Spleen (tissue), 7 donors: Measurements from ENCODE around the gene PRKCZ.

Source experiments
- POLR2A ChIP-seq, 3 donors: fragments of 450-650 bp; IDR thresholded peaks; one replicate each; pipeline ENCODE4 v1.5.1; 2017; ENCODE audit warnings: antibody characterized with exemption in 3 of 3, mild to moderate bottlenecking in 1 of 3
- POLR2AphosphoS5 ChIP-seq, 3 donors: sonication (generic); formaldehyde crosslinking; IDR thresholded peaks; one replicate each; pipeline ENCODE4 v1.5.1; 2017; ENCODE audit warnings: antibody characterized with exemption in 3 of 3
- TF ChIP-seq, protein P1 (sequence below), 11 experiments: fragments of 200-600 bp in 7 of 11; fragments of 450-650 bp in 4 of 11; sonication (generic) in 4 of 11; IDR thresholded peaks in 8 of 11; conservative IDR thresholded peaks in 3 of 11; 1 replicate in 7 of 11; 2 replicates in 4 of 11; pipeline versions ENCODE4 v1.4.0 to v1.8.0; 2016 to 2021; ENCODE audit warnings: antibody characterized with exemption in 11 of 11, inconsistent platforms in 4 of 11, mild to moderate bottlenecking in 1 of 11
- donor health status: DM: no; HTN: no; CAD: no; lungs with moderate emphysema.
- donor health status: DM: no; HTN: no; CAD: no.
- donor health status: DM: no; HTN: no; CAD: no.

DNA sequence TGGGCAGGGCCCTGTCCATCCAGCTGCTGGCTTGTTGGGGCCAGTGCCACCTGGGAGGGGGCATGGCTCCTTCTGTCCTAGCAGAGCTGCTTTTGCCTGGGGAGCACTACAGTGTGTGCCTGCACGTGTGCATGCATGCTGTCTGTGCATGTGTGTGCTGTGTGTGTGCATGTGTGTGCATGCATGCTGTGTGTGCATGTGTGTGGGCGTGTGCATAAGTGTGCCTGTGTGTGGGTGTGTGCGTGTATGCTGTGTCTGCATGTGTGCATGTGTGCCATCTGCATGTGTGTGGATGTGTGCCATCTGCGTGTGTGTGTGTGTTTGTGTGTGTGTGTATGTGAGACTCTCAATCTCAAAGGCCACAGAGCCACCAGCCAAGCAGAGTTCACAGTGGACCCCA is 8.3 kb upstream of the PRKCZ start:
- TF ChIP-seq, protein P1, sequence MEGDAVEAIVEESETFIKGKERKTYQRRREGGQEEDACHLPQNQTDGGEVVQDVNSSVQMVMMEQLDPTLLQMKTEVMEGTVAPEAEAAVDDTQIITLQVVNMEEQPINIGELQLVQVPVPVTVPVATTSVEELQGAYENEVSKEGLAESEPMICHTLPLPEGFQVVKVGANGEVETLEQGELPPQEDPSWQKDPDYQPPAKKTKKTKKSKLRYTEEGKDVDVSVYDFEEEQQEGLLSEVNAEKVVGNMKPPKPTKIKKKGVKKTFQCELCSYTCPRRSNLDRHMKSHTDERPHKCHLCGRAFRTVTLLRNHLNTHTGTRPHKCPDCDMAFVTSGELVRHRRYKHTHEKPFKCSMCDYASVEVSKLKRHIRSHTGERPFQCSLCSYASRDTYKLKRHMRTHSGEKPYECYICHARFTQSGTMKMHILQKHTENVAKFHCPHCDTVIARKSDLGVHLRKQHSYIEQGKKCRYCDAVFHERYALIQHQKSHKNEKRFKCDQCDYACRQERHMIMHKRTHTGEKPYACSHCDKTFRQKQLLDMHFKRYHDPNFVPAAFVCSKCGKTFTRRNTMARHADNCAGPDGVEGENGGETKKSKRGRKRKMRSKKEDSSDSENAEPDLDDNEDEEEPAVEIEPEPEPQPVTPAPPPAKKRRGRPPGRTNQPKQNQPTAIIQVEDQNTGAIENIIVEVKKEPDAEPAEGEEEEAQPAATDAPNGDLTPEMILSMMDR (IDR thresholded peaks at IDR 0.05 in 8 of 11, conservative IDR thresholded peaks at IDR 0.05 in 3 of 11) = no peak
- TF ChIP-seq POLR2A (IDR thresholded peaks at IDR 0.05) (no peak), POLR2AphosphoS5 (IDR thresholded peaks at IDR 0.05) (no peak)
